Karpas-422 (cell line): ENCODE data around the gene ANKS1A. TPM values are rescaled to one million over a fixed set of nuclear protein-coding genes. Genes with fewer than 3 reads are reported as not detected.

Experiments
- DNase-seq: peaks from one replicate; pipeline ENCODE4 v3.0.0-alpha.2; 2015
- H2AFZ ChIP-seq: fragments of 200-600 bp; sonication (generic); 2 replicates; pipeline ENCODE4 v1.6.1; 2014; ENCODE audit warnings: antibody characterized with exemption, low read length, mixed read lengths
- H3K27ac ChIP-seq: fragments of 200-600 bp; sonication (generic); 2 replicates; pipeline ENCODE4 v1.5.1; 2014; ENCODE audit warnings: mild to moderate bottlenecking, low read length, moderate library complexity
- H3K27me3 ChIP-seq: fragments of 200-600 bp; sonication (generic); 2 replicates; pipeline ENCODE4 v1.6.1; 2014; ENCODE audit warnings: low read length, mixed read lengths
- H3K36me3 ChIP-seq: fragments of 200-600 bp; sonication (generic); 2 replicates; pipeline ENCODE4 v1.6.1; 2014; ENCODE audit warnings: low read length, mixed read lengths; ENCODE audit not compliant: insufficient read depth
- H3K4me1 ChIP-seq: fragments of 200-600 bp; sonication (generic); 2 replicates; pipeline ENCODE4 v1.6.1; 2014; ENCODE audit warnings: mild to moderate bottlenecking, low read length, mixed read lengths
- H3K4me2 ChIP-seq: fragments of 200-600 bp; sonication (generic); 2 replicates; pipeline ENCODE4 v1.6.1; 2014; ENCODE audit warnings: low read length, low read depth, mild to moderate bottlenecking; ENCODE audit not compliant: poor library complexity, severe bottlenecking
- H3K4me3 ChIP-seq: fragments of 200-600 bp; sonication (generic); 2 replicates; pipeline ENCODE4 v1.5.1; 2014; ENCODE audit warnings: mild to moderate bottlenecking, antibody characterized with exemption, low read length, mixed read lengths
- H3K79me2 ChIP-seq: fragments of 200-600 bp; sonication (generic); 2 replicates; pipeline ENCODE4 v1.6.1; 2014; ENCODE audit warnings: mild to moderate bottlenecking, low read length, mixed read lengths
- H3K9ac ChIP-seq: fragments of 200-600 bp; sonication (generic); 2 replicates; pipeline ENCODE4 v1.6.0; 2014; ENCODE audit warnings: low read length
- H3K9me2 ChIP-seq: fragments of 200-600 bp; sonication (generic), shearing (Covaris generic); replicated peaks from 2 replicates; pipeline ENCODE4 v1.6.0; 2014; ENCODE audit warnings: mild to moderate bottlenecking, low read length, moderate library complexity; ENCODE audit not compliant: insufficient read depth
- H3K9me3 ChIP-seq: fragments of 300-700, 200-600 bp; sonication (generic); 2 replicates; pipeline ENCODE4 v1.6.1; 2014; ENCODE audit warnings: low read length, mixed read lengths
- H4K20me1 ChIP-seq: fragments of 200-600 bp; sonication (generic); 2 replicates; pipeline ENCODE4 v1.6.1; 2014; ENCODE audit warnings: mild to moderate bottlenecking, antibody characterized with exemption, low read length, low read depth; ENCODE audit not compliant: insufficient read depth
- total RNA-seq: library from RNA; depleted of rRNA; stranded (reverse); fragments of >200 nt; shearing (Covaris generic); gene quantifications from 2 replicates; pipeline ENCODE4 v1.2.3, GENCODE V29; 2014; ENCODE audit warnings: low replicate concordance

The ANKS1A gene
- total RNA-seq, 1 experiment from 2014 or later = 7.0 TPM

GRCh38 chr6:35035481-35036030 is 146.5 kb downstream of the ANKS1A start:
- H3K9me3 ChIP-seq = no peaks in the 10 kb centered on the region
- no peak overlapping the region for H3K9ac ChIP-seq
- no peak for DNase-seq
- H3K4me2 ChIP-seq = no peak overlapping the region
- no peak overlapping the region for H3K27ac ChIP-seq
- H3K36me3 ChIP-seq = no peaks in the 10 kb centered on the region
- peaks cover 7% of the 10 kb centered on the region; the same call in 1 of the 2 replicates for H4K20me1 ChIP-seq
- no peaks in the 10 kb centered on the region for H3K79me2 ChIP-seq
- no peak overlapping the region for H3K4me3 ChIP-seq
- H3K9me2 ChIP-seq = no peaks in the 10 kb centered on the region
- H2AFZ ChIP-seq = no peak overlapping the region
- H3K4me1 ChIP-seq = peaks cover 19% of the 10 kb centered on the region
- H3K27me3 ChIP-seq = no peaks in the 10 kb centered on the region

DNA sequence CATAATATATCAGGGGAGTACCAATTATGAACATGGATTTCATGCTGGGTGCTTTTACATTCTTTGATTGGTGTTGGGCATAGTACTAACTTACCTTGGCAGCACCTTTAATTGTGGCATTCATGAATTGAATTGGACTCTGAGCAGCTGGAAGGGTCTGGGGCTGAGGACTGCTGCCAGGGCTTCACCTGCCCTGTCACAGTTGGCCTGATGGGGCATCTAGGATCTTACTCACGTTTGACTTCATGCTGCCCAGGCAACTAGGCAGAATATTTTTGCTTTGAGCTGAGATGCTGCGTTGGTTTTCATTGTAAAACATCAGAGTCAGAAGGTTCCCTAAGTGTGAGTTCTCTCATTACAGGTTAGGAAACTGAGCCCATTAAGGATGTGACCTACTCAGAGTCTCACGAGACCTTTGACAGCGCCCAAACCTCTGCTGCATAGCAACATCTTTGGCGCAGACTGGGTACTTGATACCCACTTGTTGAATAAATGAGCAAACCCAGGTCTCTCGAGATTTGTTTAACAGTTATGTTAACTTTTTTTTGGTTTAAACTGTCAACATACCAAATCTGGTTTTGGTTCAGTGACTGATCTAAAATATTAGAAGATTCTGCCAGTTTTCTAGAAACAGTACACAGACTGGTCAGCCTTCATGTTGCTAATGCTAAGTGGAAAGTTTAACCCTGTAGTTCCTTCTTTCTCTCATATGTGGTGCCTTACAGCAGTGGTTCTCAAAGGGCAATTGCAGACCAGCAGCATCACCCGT is 147.2 kb downstream of the ANKS1A start:
- Histone ChIP-seq H4K20me1 (peaks cover 13% of the 10 kb centered on the region; the same call in 1 of the 2 replicates), H3K27me3 (no peaks in the 10 kb centered on the region), H3K9ac (no peak overlapping the region), H3K27ac (no peak overlapping the region), H3K36me3 (no peaks in the 10 kb centered on the region), H3K9me2 (no peaks in the 10 kb centered on the region), H3K4me1 (peaks cover 19% of the 10 kb centered on the region), H3K79me2 (no peaks in the 10 kb centered on the region), H3K4me2 (no peak overlapping the region), H2AFZ (no peak overlapping the region), H3K9me3 (no peaks in the 10 kb centered on the region), H3K4me3 (no peak overlapping the region)
- no peak for DNase-seq

DNA sequence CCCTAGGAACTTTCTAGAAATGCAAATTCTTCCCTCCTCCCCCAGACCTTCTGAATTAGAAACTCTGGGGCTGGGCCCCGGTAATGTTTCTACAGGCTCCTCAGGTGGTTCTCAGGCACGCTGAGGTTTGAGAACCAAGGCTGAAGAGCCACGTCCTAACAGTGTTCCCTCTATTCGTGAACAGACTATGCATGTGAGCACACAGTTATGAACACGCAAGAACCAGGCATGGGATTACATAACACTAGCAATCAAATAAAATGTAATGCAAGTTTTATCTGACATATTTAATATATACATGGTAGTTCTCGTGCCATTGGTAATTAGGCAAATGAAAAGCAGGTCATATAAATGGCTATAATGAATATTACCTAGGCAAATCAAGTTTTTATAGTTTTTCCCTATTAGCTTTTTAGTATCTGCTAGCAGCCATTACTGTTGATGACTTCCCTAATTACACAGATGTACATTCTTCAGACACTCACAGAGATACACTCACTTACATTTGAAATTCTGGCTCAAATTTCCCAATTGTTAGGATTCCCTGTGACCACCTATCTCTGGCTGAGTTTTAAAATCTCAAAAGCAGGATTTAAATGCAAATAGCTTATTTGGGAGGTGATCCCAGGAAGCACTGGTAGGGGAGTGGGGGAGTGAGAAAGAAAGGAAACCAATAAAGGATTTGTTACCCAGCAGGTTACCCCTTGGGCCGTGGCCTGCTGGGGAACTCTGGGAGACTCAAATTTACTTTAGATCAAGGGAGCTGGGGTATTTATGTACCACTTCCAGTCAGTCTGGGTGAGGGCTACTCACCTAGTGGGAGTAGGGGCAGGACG is 148.0 kb downstream of the ANKS1A start:
- Histone ChIP-seq H3K27ac (no peak overlapping the region), H3K4me3 (no peak overlapping the region), H3K27me3 (no peaks in the 10 kb centered on the region), H3K79me2 (no peaks in the 10 kb centered on the region), H3K4me1 (peaks cover 19% of the 10 kb centered on the region), H2AFZ (no peak overlapping the region), H3K36me3 (no peaks in the 10 kb centered on the region), H4K20me1 (peaks cover 13% of the 10 kb centered on the region; the same call in 1 of the 2 replicates), H3K9me3 (no peaks in the 10 kb centered on the region), H3K4me2 (no peak overlapping the region), H3K9me2 (no peaks in the 10 kb centered on the region), H3K9ac (no peak overlapping the region)
- no peak for DNase-seq

DNA sequence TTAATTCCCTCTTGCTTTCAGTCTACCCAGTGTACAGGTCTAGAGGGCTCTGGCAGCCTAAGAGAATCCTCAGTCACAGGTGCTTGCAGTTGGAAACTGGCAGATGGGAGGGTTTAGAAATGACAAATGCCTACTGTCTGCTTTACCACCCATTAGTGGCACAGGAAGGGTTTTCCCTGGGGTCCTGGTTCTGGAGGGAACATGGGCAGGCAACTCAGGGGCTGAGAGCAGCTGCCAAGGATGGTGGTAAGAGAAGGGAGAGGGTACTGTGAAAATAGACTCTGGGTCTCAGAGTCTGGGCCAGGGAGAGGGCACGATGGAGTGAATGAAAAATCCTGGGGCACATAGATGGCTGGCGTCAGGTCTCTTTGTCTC is 148.6 kb downstream of the ANKS1A start:
- Histone ChIP-seq H3K79me2 (no peaks in the 10 kb centered on the region), H3K9me3 (no peaks in the 10 kb centered on the region), H3K4me1 (peaks cover 19% of the 10 kb centered on the region), H3K9me2 (no peaks in the 10 kb centered on the region), H4K20me1 (peaks cover 13% of the 10 kb centered on the region; the same call in 1 of the 2 replicates), H3K27ac (no peak overlapping the region), H3K4me3 (no peak overlapping the region), H3K36me3 (no peaks in the 10 kb centered on the region), H3K9ac (no peak overlapping the region), H3K4me2 (no peak overlapping the region), H2AFZ (no peak overlapping the region), H3K27me3 (no peaks in the 10 kb centered on the region)
- no peak for DNase-seq

DNA sequence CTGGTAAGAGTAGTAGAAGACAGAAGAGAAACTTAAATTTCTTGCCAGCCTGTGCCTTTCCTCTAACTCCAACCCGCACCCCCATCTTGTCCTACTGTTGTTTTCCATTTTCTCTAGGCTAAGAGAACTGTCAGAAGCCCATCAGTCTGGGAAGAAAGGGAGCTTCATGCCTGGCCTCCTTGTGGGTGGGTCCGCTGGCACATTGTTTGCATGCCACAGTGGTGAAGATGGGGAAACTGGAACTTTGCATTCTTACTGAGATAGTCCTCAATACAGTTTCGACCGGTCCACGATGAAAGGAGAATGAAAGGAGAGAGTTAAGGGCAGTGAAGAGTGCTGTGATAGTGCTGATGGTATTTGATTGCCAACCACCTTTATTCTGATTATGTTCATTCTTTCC is 149.0 kb downstream of the ANKS1A start:
- Histone ChIP-seq H2AFZ (no peak overlapping the region), H3K36me3 (no peaks in the 10 kb centered on the region), H3K9me2 (no peaks in the 10 kb centered on the region), H3K4me1 (peaks cover 19% of the 10 kb centered on the region), H3K79me2 (no peaks in the 10 kb centered on the region), H3K9ac (no peak overlapping the region), H3K4me2 (no peak overlapping the region), H3K27me3 (no peaks in the 10 kb centered on the region), H3K27ac (no peak overlapping the region), H3K9me3 (no peaks in the 10 kb centered on the region), H3K4me3 (no peak overlapping the region), H4K20me1 (peaks cover 13% of the 10 kb centered on the region; the same call in 1 of the 2 replicates)
- no peak for DNase-seq

- H3K27ac ChIP-seq = no peak overlapping the region
- H3K9me2 ChIP-seq = no peaks in the 10 kb centered on the region
These were observed 151.3 kb downstream of the ANKS1A start for GRCh38 chr6:35040398-35040797.

GRCh38 chr6:35041086-35041861 is 152.2 kb downstream of the ANKS1A start:
- peaks cover 11% of the 10 kb centered on the region for H3K4me1 ChIP-seq
- no peaks in the 10 kb centered on the region for H3K79me2 ChIP-seq
- peaks cover 13% of the 10 kb centered on the region; the same call in 1 of the 2 replicates for H4K20me1 ChIP-seq
- H3K9me2 ChIP-seq = no peaks in the 10 kb centered on the region
- H3K27ac ChIP-seq = no peak overlapping the region
- H3K27me3 ChIP-seq = no peaks in the 10 kb centered on the region
- no peaks in the 10 kb centered on the region for H3K36me3 ChIP-seq
- no peaks in the 10 kb centered on the region for H3K9me3 ChIP-seq
- H3K4me3 ChIP-seq = no peak overlapping the region
- H3K4me2 ChIP-seq = no peak overlapping the region
- DNase-seq = no peak
- H3K9ac ChIP-seq = no peak overlapping the region
- H2AFZ ChIP-seq = no peak overlapping the region

More at GRCh38 chr6:35040398-35040797, 151.3 kb downstream of the ANKS1A start:
- Histone ChIP-seq H3K4me3 (no peak overlapping the region), H3K4me2 (no peak overlapping the region), H3K4me1 (peaks cover 19% of the 10 kb centered on the region), H3K9me3 (no peaks in the 10 kb centered on the region), H3K36me3 (no peaks in the 10 kb centered on the region), H3K9ac (no peak overlapping the region), H4K20me1 (peaks cover 13% of the 10 kb centered on the region; the same call in 1 of the 2 replicates), H2AFZ (no peak overlapping the region), H3K79me2 (no peaks in the 10 kb centered on the region), H3K27me3 (no peaks in the 10 kb centered on the region)
- no peak for DNase-seq
